Stimulated activated CD4-positive, alpha-beta T cell treated with anti-CD3 and anti-CD28 coated beads, Interleukin-4, amount 100 ng/mL, for 1 hour (primary cell): ENCODE results near the gene CPEB2.

Experiments used
- DNase-seq: peaks from one replicate; pipeline ENCODE4 v3.0.0-alpha.2; 2020

The CPEB2 gene

DNA sequence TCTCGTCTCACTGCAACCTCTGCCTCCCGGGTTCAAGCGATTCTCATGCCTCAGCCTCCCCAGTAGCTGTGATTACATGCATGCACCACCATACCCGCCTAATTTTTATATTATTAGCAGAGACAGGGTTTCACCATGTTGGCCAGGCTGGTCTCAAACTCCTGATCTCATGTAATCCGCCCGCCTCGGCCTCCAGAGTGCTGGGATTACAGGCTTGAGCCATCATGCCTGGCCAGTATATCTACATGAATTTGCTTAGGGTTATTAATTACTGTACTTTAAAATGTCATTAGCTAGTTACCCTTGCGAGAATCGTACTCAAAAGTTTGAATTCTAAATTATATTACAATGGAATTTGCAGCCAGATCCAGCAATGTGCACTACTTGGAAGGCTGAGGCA lies 8.9 kb downstream of the CPEB2 start:
- no peak for DNase-seq

GRCh38 chr4:15012017-15012788 lies 9.9 kb downstream of the CPEB2 start:
- DNase-seq, result no peak

DNA sequence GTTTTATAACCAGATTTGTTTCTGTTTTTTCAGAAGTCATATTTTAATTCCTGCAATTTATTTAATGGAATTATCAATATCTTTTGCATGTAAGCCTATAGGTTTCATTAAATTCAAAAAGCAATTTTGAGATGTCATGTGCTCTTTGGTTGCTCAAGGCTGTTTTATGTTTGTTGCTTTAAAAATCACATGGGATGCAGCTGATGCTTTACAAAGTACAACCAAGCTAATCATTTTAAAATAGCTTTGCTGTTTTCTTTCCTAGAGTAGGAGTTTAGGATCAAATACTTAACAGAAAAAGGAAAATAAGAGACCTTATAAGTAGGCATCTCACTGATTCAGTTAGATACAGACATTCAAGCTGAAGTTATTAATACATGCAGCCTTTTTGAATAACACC lies 11.3 kb downstream of the CPEB2 start:
- no peak for DNase-seq

DNA sequence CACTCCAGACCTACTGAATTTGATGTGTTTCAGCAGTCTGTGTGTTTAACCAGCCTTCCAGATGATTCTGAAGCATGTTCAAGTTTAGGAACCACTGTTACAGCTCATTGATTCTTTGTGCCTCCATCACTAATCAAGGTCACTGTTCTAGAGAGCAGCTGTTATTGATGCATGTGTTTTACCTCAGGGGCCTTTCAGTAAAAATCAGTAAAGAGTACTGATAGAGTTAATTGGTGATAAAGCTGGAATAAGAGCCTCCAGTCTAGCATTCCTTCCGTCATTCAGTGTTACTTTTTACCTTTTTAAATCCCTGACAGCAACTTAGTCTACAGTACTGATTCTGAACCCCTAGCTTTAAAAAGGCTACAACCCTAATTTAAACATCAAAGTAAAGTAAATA lies 12.9 kb downstream of the CPEB2 start:
- DNase-seq, result no peak

DNA sequence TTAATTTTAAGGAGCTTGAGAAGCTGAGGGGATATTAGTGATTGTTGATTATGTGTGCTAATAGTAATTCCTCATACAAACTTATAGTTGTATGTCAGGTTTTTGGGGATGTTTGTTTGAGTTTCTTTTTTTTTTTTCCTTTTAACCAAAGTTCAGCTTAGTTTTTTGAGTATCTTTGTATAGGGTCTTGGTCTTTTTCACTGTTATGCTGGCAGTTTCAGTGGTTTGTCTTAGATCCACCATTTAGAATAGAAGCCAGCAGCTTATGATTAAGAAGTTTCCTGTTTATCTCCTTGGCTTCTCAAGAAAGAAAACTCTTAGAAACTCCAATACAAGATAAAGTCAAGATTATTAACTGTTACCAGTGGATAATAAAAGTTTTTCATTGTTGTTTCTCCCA lies 16.1 kb downstream of the CPEB2 start:
- DNase-seq, result no peak

DNA sequence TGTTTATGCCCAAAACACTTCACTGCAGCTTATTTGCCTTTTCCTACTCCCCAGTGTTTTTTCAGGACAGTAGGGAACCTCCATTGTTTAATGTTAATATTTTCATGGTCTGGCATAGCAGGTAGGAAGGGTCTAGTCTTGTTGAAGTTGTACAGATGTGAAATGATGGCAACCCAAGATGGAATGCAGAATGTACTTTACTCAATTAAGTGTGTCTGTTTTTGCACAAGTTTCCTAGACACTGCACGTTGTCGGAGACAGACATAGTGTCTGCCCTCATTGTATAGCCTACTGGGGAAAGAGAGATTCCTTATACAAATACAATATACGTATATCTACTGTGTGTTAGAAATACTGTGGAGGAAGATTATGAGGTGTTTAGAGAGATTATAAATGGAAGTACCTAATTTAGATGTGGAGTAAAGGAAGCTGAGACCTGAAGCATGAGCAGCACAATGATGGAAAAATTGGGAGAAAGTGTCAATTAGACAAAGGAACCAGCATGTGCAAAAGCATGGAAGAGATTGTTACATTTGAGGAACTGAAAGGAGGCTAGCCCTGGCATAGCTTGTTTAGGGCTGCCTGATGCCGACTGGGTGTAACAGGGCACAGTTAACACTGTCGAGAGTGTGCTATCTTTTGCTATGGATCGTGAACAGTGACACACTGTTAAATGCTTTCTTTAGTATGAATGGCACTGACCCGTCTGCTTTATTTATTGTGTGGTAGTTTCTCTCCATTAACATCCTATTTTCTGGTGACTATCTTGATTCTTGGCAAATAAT lies 18.4 kb downstream of the CPEB2 start:
- no peak for DNase-seq

DNA sequence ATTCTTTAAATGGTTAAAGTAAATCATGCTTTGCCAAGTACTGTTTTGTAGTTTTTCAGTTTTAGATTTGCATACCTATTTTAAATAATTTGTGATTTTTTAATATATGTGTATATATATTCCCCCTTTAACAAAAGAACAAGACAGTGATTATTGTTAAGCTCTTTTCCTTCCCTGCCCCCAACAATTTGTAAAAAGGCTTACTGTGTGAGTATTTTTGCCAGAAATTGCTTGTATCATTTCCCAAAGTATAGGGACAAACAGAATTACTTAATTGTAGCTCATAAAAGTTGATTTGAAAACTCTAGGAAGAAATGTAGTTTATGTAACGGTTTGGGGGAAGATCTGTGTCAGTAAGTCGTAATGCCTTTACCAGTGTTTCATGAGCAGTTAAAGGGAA lies 19.0 kb downstream of the CPEB2 start:
- DNase-seq, result no peak

- DNase-seq, result no peak
Observed at GRCh38 chr4:15021946-15022345, 19.7 kb downstream of the CPEB2 start.

DNA sequence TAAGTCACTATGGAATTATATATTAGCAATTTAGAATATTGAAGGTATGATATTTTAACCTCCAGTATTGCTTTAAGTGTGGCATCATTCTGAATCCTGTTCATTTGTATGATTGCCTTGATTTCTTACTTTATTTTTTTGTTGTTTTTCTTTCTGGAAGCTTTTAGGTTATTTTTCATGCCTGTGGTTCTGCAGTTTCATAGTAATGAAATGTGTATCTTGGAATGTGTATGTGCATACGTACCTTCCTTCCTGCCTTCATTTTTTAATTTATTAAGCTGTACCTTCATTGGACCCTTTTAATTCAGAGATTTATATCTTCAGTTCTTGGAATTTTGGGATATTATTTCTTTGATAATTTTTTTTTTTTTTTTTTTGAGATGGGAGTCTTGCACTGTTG lies 22.1 kb downstream of the CPEB2 start:
- no peak for DNase-seq

DNA sequence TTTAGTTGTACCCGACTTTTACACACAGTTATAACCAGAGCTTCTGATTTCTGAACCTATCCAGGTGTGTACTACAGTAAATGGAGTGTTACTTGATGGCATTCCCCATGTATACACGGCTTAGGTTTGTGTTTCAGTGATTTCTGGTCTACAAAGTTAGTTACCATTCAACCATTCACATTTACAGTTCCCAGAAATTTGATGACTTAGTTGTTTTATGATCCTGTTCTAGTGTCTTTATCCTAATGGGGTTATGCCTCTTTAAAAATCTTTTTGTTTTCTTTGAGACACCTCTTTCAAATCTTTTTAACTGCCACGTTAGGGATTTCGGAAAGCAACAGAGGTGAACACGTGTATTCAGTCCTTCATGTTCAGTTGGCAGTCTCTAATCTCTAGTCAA lies 23.4 kb downstream of the CPEB2 start:
- DNase-seq, result no peak

GRCh38 chr4:15027921-15028435 lies 25.7 kb downstream of the CPEB2 start:
- DNase-seq, result no peak

DNA sequence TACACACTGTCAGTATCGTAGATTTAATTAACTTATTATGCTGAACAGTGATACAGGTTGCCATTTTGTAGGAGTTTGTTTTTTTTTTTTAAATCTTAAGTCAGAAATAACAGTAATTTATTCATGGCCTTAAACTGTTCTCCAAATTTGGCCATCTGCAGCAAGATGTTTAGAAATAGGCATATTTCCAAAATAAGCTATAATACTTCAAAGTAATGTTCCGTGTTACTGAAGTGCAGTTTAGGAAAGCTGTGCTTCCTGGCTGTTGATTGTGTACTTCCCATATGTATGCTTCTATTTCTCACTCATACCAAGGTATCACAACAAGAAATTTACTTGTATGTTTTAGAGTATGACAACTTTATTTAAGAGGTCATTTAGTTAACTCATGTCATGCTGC lies 28.9 kb downstream of the CPEB2 start:
- no peak for DNase-seq

DNA sequence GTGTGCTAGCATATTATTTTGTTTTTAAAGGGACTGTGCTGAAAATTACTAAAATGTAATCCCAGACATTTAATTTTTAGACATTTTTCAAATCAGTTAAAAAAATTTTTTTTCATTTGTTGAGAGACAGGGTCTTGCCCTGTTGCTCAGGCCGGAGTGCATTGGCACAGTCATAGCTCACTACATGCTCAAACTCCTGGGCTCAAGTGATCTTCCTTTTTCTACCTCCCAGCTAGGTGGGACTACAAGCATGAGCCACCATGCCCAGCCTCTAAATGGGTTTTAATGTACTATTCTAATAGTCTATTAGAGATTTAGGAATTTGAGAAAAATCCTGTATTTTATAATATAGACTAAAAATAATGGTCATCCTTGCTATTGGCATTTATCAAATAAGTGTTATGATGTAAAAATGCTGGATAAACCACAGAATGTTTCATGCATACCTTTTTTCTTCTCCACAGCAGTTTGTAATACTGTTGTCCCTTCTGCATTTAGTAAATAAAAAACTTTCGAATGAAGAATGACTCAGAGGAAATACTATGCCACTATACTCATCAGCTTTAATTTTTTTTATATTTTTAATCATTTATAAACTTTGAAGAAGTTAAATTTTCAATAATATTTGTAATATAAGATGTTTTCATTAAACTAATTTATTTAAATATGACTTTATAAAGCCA lies 29.9 kb downstream of the CPEB2 start:
- no peak for DNase-seq

DNA sequence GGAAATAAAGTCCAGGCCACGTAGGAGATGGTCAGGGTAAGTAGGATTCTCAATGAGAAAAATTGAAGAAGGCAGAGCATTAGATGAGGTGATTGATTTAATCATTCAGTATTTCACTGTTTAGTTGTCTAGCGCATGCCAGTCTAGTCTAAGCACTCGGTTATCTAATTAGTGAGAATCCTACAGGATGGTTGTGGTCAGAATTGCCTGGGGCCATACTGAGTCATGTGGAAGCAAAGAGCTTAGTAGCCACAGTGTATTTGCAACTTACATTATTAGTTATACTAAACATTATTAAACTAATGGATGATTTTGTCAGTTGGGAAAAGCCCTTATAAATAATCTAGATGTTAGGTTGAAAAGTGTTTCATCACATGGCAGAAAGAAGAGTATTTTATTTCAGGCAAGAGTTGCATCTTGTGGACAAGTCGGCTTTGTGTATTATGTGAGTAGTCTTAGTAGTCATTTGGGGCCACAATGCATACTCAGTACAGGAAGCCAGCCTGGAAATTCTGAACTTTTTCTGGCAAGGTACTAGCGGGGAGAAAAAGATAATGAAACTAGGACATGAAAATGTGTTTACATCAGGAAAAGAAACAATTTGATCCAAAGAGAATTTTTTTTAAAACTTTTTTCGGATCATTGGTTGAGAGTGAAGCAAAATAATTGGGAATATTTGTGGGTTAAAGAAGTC lies 31.9 kb downstream of the CPEB2 start:
- no peak for DNase-seq

GRCh38 chr4:15035159-15035558 lies 32.9 kb downstream of the CPEB2 start:
- DNase-seq, result no peak

GRCh38 chr4:15037923-15038541 lies 35.8 kb downstream of the CPEB2 start:
- no peak for DNase-seq

DNA sequence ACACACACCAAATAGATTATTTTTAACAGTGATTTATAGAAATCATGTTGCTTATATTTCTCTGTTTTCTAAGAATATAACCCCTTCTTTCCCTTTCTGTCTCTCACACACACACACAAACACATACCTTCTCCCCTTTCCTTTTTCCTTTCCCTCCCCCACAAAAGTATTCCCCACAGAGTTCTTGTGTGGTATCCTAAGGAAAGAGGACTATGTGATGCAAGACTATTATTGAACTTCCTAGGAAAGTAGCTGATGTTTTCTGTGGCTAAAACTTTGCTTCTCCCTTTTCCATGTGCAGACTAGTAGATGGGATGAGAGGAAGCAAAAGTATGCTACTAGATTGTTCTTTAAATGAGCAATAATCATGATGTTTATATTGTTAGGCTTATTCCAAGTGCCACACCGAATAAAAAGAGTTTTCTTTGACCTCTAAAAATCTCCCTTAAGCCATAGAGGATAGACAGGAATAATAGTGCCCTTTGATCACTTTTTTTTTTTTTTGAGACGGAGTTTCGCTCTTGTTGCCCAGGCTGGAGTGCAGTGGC lies 38.7 kb downstream of the CPEB2 start:
- DNase-seq, result no peak

DNA sequence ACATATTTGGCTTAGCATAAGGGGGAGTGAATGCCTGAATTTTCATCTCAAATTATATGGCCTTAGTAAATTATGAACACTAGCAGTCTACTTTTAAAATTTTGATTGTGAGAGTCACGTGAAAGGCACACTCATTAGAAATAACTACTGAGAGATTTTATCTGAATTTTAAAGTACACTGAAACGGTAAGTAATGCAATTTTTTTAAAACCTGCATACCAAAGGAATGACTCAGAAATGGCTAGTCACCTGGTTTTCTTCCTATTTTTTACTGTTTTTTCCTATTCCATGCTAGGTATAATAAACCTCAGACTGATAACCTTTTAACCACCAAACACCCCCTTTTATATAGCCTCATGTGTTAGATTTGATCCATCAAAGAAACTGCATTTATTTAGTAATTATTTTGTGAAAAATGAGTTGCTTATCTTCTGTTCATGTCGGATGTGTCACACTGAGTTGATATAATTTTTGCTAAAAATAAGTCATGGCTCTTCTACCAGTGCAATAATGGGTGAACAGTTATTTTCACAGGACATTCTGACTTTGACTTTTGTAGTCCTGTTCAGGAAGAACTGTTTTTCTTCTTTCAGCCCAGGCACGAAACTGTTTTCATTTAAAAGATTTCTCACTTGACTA lies 40.4 kb downstream of the CPEB2 start:
- DNase-seq, result no peak

DNA sequence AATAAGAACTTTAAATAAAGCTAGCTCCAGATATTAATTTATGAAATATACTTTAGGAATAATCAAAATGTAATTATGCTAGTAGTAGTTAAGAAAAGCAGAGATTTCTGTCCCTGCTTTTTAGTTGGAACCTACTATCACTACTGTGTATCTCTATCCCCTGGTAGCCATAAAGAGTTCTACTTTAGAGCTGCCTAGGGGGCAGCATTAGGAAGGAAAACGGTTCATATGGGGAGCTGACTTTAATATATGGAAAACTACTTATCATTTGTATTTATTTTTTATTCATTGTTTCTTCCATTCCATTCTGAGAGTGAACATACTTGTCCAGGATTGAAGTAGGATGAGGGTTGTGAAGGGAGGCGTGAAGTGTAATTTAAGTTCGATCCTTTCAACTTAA lies 40.9 kb downstream of the CPEB2 start:
- no peak for DNase-seq

GRCh38 chr4:15043922-15044321 lies 41.6 kb downstream of the CPEB2 start:
- DNase-seq, result no peak

DNA sequence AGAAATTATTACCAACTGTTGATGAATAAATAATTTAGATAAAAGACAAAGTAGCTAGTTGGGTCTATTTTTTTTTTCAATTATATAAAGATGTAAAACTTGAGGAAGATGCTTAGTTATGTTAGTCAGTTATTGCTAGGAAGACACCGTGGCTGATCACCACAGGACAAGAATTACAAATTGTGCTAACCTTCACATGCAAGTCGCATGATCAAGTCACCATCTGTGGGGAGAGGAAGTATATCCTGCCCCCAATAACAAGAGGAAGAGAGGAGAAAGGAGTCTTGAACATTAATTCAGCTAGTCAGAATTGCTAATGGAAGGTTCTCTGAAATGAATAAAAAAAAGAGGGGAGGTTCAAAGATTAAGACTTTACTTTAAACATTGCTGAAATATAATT lies 52.3 kb downstream of the CPEB2 start:
- no peak for DNase-seq

GRCh38 chr4:15060213-15060612 lies 57.9 kb downstream of the CPEB2 start:
- DNase-seq, result no peak
